Measurements from ENCODE around the gene COPG1. TPM values are rescaled to one million over a fixed set of nuclear protein-coding genes. Genes with fewer than 3 reads are reported as not detected.

The COPG1 gene
- polyA plus RNA-seq, 1 of the 3 experiments (the other 2 are of a cell fraction): 114 TPM

DNA sequence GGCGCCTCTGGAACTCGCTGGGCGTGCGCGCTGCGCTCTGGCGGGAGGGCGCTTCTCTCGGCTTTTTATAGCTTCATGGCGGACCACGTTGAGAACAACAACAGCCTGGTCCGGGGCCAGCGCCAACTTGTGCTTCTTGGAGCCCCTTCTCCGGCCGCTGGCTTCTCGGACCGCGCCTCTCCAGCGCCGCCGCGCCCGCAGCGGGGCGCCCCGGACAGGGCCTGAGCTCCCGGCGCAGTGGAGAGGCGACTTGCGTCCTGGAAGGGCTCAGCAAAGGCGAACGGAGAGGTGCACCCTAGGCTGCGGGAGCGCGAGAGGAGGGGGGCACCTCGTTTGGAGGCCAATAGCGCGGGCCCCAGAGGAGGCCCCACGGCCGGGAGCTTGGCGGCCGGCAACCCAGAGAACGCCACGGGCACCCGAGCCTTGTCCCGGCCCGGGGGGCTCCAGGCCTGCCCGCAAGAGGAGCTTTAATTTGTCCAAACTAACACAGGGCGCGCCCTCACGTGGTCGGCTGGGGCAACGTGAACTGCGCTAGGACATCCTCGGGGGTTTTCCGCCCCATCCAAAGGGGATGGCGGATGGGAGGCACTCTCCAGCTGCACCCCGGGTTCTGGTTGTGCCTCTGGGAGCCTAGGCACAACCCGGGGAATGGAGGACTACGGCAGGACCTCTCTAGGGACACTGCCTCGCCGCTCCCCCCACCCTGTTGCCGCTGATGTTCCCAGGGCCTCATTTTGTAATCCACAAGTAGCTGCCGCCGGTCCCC, 67.0 kb downstream of the COPG1 start:
- H3K36me3 ChIP-seq (replicated peaks in 1 of 2; ENCODE audit: control insufficient read depth in 1 of 2, insufficient read depth in 2 of 2, low read length in 1 of 2): no peaks in the 10 kb centered on the region
- H3K27ac ChIP-seq (ENCODE audit: low read depth in 2 of 2, low read length in 1 of 2): peak overlapping the region; percentile 70 to 86
- H3K9ac ChIP-seq: peak overlapping the region; percentile 94
- H3K9me2 ChIP-seq: no peaks in the 10 kb centered on the region
- H3K4me1 ChIP-seq (ENCODE audit: control insufficient read depth in 1 of 2, insufficient read depth in 2 of 2, low read depth in 1 of 2, low read length in 1 of 2): peaks cover 0 to 21% of the 10 kb centered on the region in 2 experiments; a peak in 2 of 4 replicates
- ChIA-PET POLR2A (interaction anchor here (0.7 to 4.9 kb wide), 18 partner anchors 10 to 153 kb away, joined by 3 to 25 read pairs (median 4); partner anchors contain the start of genes COPG1, EFCAB12, HMCES and IFT122), CTCF (interaction anchor here (0.6 to 2.8 kb wide), 29 partner anchors 10 to 264 kb away, joined by 3 to 13 read pairs (median 4); partner anchors contain the start of genes HMCES, IFT122 and MBD4)
- H4K20me1 ChIP-seq (ENCODE audit: insufficient read depth): no peaks in the 10 kb centered on the region
- H2AFZ ChIP-seq (ENCODE audit: low read depth): peak overlapping the region; percentile 91; the same call in 1 of the 2 replicates
- H3K9me3 ChIP-seq: no peaks in the 10 kb centered on the region
- 0% methylated on average over 12 of the region's 65 CpGs for WGBS (ENCODE audit: low lambda C conversion rate)
- peaks cover 30% of the 10 kb centered on the region for H3K79me2 ChIP-seq (ENCODE audit: insufficient read depth)
- H3F3A ChIP-seq (replicated peaks; ENCODE audit: insufficient read depth): no peaks in the 10 kb centered on the region
- peak; percentile 94 for DNase-seq
- peak overlapping the region; percentile 98 for H3K4me2 ChIP-seq
- no peaks in the 10 kb centered on the region for H3K27me3 ChIP-seq (ENCODE audit: insufficient read depth)
- peak overlapping the region; percentile 89 to 93 for H3K4me3 ChIP-seq (ENCODE audit: low read depth in 2 of 2, low read length in 1 of 2)
- TF ChIP-seq CHD2 (IDR thresholded peaks at IDR 0.05; ENCODE audit: low read length, partially characterized antibody) (peak; percentile 96), RAD21 (IDR thresholded peaks at IDR 0.05; ENCODE audit: low read length) (peak; percentile 40), POLR2AphosphoS5 (IDR thresholded peaks at IDR 0.05; ENCODE audit: low read depth, low read length) (peak; percentile 99), RFX5 (IDR thresholded peaks at IDR 0.05; ENCODE audit: low read length) (no peak), SIN3A (IDR thresholded peaks at IDR 0.05; ENCODE audit: borderline replicate concordance, low read depth, low read length) (peak; percentile 94; the same call in 1 of the 2 replicates), FOSL2 (IDR thresholded peaks at IDR 0.05; ENCODE audit: borderline replicate concordance, low read depth) (no peak), JUND (IDR thresholded peaks at IDR 0.05) (no peak), EZH2phosphoT487 (IDR thresholded peaks at IDR 0.05; ENCODE audit: borderline replicate concordance, low read depth) (no peak), MEF2A (IDR thresholded peaks at IDR 0.05; ENCODE audit: borderline replicate concordance, low read depth) (no peak), GATA2 (CRISPR knock-in tag; IDR thresholded peaks at IDR 0.05) (no peak), TCF12 (IDR thresholded peaks at IDR 0.05) (no peak), ELF1 (IDR thresholded peaks at IDR 0.05) (no peak), GABPA (IDR thresholded peaks at IDR 0.05; ENCODE audit: low read depth) (no peak), EP300 (IDR thresholded peaks at IDR 0.05; ENCODE audit: borderline replicate concordance in 1 of 2, low read depth in 1 of 2, low read length in 1 of 2) (no peak), MXI1 (IDR thresholded peaks at IDR 0.05; ENCODE audit: low read depth, low read length) (peak; percentile 69)
- TF ChIP-seq, protein P1, sequence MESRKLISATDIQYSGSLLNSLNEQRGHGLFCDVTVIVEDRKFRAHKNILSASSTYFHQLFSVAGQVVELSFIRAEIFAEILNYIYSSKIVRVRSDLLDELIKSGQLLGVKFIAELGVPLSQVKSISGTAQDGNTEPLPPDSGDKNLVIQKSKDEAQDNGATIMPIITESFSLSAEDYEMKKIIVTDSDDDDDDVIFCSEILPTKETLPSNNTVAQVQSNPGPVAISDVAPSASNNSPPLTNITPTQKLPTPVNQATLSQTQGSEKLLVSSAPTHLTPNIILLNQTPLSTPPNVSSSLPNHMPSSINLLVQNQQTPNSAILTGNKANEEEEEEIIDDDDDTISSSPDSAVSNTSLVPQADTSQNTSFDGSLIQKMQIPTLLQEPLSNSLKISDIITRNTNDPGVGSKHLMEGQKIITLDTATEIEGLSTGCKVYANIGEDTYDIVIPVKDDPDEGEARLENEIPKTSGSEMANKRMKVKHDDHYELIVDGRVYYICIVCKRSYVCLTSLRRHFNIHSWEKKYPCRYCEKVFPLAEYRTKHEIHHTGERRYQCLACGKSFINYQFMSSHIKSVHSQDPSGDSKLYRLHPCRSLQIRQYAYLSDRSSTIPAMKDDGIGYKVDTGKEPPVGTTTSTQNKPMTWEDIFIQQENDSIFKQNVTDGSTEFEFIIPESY (IDR thresholded peaks at IDR 0.05; ENCODE audit: borderline replicate concordance, low read depth): peak; percentile 61; the same call in 1 of the 2 replicates
- TF ChIP-seq, protein P2, sequence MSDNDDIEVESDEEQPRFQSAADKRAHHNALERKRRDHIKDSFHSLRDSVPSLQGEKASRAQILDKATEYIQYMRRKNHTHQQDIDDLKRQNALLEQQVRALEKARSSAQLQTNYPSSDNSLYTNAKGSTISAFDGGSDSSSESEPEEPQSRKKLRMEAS (IDR thresholded peaks at IDR 0.05; ENCODE audit: low read depth): peak; percentile 46
- TF ChIP-seq, protein P3, sequence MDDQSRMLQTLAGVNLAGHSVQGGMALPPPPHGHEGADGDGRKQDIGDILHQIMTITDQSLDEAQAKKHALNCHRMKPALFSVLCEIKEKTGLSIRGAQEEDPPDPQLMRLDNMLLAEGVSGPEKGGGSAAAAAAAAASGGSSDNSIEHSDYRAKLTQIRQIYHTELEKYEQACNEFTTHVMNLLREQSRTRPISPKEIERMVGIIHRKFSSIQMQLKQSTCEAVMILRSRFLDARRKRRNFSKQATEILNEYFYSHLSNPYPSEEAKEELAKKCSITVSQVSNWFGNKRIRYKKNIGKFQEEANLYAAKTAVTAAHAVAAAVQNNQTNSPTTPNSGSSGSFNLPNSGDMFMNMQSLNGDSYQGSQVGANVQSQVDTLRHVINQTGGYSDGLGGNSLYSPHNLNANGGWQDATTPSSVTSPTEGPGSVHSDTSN (IDR thresholded peaks at IDR 0.05): peak; percentile 16; the same call in 1 of the 2 replicates
- TF ChIP-seq, protein P4, sequence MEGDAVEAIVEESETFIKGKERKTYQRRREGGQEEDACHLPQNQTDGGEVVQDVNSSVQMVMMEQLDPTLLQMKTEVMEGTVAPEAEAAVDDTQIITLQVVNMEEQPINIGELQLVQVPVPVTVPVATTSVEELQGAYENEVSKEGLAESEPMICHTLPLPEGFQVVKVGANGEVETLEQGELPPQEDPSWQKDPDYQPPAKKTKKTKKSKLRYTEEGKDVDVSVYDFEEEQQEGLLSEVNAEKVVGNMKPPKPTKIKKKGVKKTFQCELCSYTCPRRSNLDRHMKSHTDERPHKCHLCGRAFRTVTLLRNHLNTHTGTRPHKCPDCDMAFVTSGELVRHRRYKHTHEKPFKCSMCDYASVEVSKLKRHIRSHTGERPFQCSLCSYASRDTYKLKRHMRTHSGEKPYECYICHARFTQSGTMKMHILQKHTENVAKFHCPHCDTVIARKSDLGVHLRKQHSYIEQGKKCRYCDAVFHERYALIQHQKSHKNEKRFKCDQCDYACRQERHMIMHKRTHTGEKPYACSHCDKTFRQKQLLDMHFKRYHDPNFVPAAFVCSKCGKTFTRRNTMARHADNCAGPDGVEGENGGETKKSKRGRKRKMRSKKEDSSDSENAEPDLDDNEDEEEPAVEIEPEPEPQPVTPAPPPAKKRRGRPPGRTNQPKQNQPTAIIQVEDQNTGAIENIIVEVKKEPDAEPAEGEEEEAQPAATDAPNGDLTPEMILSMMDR (IDR thresholded peaks at IDR 0.05): peak; percentile 65
- TF ChIP-seq, protein P5, sequence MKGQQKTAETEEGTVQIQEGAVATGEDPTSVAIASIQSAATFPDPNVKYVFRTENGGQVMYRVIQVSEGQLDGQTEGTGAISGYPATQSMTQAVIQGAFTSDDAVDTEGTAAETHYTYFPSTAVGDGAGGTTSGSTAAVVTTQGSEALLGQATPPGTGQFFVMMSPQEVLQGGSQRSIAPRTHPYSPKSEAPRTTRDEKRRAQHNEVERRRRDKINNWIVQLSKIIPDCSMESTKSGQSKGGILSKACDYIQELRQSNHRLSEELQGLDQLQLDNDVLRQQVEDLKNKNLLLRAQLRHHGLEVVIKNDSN (IDR thresholded peaks at IDR 0.05; ENCODE audit: borderline replicate concordance, low read depth): peak; percentile 67; the same call in 1 of the 2 replicates
- TF ChIP-seq, protein P6, sequence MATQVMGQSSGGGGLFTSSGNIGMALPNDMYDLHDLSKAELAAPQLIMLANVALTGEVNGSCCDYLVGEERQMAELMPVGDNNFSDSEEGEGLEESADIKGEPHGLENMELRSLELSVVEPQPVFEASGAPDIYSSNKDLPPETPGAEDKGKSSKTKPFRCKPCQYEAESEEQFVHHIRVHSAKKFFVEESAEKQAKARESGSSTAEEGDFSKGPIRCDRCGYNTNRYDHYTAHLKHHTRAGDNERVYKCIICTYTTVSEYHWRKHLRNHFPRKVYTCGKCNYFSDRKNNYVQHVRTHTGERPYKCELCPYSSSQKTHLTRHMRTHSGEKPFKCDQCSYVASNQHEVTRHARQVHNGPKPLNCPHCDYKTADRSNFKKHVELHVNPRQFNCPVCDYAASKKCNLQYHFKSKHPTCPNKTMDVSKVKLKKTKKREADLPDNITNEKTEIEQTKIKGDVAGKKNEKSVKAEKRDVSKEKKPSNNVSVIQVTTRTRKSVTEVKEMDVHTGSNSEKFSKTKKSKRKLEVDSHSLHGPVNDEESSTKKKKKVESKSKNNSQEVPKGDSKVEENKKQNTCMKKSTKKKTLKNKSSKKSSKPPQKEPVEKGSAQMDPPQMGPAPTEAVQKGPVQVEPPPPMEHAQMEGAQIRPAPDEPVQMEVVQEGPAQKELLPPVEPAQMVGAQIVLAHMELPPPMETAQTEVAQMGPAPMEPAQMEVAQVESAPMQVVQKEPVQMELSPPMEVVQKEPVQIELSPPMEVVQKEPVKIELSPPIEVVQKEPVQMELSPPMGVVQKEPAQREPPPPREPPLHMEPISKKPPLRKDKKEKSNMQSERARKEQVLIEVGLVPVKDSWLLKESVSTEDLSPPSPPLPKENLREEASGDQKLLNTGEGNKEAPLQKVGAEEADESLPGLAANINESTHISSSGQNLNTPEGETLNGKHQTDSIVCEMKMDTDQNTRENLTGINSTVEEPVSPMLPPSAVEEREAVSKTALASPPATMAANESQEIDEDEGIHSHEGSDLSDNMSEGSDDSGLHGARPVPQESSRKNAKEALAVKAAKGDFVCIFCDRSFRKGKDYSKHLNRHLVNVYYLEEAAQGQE (IDR thresholded peaks at IDR 0.05; ENCODE audit: low read depth, low read length): peak; percentile 55; the same call in 1 of the 2 replicates
